Measurements from ENCODE around the gene H3-3A.

H3-3A gene

DNA sequence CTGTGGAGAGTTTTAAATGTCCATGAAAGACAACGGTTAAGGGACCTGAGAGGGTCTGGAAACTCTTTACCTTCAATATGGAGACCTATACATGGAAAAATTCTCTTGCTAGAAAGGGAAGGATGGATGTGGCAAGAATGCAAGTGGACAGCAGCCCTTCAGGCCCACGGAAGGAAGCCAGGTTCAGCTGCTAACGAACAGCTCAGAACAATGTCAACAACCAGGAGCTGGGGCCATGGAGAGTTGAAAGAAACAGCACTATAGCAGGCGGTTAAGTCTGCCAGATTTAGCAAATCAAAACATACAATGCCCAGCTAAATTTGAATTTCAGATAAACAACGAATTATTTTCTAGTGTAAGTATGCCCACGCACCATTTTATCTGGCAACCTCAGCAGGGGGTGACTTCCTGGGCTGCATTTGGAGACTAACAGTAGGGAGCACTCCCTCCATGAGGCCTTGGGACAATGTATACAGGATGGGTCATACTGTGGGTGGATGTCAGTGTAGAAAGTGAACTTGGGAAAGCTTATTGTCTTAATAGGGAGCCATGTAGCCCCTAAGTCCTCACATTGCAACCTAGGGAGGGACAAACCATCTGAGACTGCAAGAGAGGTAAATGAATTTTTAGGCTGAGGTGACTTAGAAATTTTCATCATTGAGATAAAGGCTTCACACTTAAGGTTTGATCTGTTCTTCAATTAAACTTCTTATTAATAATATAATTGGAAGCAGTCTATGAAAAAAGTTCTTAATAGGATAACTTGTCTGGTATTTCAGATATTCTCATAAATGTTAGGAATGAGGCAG lies 7.8 kb upstream of the H3-3A start:
- DNase-seq (ENCODE audit: low read depth), result no peak

DNA sequence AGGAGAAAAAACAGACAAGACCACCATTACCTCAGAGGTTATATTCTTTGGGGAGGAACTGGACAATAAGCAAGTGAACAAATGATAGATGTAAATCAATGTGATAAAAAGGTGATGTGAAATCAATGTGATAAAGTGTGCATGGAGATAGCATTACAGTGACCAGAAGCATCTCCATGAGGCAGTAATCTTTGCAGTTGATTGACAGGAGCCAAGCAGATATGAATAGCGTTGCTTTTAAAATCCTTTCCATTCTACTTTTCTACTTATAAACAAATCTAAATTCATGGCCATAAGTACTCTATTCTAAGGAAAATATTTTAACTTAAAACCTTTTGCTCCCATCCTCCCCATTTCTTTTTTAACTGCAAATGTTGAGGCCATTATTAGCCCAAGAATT lies 2.8 kb upstream of the H3-3A start:
- DNase-seq (ENCODE audit: low read depth), result no peak

DNA sequence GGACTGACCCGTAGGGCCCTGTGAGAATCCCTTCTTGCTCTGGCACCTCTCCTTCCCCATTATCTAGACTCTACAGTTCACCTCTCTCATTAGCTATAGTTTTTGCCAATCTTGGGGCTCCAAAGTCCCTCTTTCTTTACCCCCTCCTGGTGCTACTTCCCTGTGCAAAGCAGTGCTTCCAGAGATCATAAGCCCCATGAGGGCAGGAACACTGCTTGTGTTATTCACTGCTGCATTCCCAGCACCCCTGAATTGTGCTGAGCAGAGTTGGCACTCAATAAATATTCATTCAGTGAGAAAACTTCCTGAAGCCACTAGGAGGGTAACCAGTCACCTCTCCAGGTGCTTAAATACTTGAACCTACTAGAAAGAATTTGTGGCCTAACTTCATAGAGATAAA lies 2.1 kb upstream of the H3-3A start:
- no peak for DNase-seq (ENCODE audit: low read depth)

DNA sequence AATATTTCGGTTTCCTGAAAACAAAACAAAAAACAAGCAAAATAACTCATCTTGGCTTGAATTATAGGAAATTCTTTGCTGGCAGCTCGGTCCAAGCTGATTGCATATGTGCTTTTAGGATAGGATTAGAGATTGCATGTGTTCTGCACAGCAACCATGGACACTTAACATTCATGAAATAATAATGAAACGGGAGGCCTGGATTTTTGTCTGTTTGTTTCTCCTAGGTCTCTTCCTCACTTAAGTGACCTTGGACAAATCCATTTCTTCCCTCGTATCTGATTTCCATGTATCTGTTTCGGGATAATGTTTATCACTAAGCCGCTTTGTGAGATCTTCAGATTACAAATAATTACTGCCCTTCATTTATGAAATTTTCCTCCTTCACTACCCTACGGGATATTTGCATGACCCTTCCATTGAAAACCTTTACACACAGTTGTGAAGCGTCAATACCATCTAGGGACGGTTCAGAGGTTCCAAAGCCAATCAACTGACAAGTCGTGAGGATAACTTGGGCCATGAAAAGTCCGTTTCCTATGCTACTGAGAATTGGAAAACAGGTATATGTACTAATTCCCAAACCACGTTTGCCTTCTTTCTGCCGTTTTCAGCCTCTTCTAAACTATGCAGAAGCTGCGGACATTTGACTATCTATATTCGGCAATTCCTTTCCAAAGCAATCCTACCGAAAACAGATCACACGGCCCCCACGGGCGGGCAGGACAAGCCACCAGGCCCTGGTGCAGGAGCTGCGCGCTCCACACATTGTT lies 1.3 kb upstream of the H3-3A start:
- DNase-seq (ENCODE audit: low read depth), result no peak

DNA sequence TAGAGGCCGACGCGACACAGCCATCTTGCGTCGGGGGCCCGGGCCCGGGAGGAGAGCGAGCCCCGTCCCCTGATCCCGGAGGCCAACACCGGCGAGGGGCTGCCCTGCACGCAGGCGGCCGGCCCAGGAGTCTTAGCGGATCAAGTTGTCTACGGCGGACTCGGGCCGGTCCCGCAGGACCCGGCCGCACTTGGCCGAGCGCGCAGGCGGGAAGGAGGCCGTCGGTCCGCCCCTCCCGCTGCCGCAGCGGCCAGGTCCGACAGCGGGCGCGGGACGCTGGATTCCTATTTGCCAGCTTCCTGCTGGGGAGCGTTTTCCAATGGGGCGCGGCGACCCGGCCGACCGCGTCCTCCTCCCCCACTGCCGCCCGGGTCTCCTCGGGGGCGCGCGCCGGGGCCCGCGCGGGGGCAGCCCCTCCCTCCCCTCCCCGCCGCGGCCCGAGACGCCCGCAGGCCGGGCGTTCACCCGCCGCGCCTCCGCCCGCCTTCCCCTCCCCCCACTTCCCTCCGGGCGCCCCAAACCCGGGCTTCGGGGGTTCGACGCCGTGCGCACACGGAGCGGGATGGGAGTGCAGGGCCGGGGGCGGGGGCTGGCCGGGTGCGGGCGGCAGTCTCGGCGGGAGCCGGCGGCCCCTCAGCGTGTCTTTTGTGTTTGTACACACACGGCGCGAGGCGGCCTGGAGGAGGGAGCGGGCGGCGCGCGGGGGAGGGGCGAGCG lies 517 bp upstream of the H3-3A start:
- DNase-seq (ENCODE audit: low read depth), result peak; percentile 42

DNA sequence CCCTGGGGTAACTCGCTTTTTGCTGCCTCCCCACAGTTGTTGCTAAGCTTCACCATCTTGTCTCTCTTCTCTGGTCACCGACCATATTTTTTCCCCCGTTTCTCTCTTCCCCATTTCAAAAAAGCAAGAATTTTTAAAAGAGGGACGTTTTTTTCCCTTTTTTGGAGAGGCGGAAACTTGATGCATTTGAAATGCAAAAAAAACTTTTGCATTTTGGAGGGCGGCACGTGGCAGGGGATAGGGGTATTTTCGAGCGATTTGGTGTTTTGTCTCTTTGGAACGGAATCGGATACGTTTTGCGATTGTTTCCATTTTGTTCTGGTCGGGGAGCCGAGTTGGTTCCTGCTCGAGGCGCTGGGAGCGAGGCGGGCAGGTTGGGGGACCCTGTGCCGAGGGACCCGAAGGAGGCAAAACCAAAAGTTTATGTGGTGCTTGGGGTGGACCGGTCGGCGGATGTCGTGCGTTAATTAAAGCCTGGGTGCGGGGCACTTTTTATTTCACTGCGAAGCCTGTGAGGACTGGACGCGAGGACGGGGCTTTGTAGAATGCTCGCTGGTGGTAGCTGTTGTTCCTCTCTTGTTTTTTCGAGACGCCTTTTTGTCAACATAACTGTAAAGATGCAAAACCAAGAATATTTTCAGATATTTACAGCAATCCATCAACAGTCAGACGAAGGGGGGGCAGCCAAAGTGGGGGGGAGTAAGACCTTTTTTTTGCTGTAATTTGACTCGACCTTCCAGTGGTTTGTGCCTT lies 884 bp downstream of the H3-3A start:
- DNase-seq (ENCODE audit: low read depth), result peak; percentile 31

DNA sequence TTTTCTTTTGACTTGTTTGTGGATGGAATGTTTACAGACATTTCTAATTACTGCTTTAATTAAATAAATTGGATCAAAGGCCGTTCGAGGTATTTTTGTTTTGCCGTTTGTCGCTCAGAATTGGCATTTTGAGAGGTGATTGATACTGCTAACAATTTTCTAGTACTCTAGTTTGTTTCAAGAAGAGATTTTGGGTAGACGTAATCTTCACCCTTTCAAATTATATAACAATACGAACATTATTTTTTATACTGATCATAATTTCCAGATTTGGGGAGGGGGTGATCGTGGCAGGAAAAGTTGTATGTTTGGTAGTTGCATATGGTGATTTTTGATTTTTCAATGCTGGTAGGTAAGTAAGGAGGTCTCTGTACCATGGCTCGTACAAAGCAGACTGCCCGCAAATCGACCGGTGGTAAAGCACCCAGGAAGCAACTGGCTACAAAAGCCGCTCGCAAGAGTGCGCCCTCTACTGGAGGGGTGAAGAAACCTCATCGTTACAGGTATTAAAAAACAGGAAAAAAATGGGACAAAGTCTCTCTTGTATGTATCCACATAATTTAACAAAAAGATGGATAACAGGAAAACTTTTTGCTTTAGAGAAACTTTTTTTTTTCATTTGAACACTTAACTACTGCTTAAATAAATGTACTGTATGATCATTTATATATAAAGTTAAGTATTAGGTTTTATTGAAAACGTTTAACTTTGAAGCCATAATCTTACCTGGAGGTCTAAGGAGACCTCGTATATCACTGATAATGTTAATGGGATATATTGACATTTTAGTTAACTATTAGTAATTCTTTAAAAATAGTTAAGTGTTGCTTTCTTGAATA lies 1.7 kb downstream of the H3-3A start:
- no peak for DNase-seq (ENCODE audit: low read depth)

DNA sequence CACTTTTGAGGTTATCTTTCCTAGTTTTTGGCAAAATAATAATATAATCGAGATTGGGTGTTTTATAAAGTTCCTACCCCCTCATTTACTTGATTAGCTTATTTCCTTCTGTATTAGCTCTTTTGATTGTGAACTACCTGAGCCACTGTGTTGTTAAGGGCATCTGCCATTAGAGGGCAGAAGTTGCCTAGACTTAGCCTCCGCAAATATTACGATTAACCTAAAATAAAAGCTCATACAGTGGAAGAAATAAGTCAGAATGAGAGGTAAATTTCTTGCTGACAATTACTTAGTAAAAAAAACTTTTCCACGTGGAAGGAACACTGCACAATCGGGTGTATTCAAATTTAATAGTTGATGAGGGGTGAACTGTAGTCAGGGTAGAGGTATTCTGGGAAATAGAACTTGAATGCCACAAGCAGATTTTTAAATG lies 2.3 kb downstream of the H3-3A start:
- peak; percentile 33 for DNase-seq (ENCODE audit: low read depth)

DNA sequence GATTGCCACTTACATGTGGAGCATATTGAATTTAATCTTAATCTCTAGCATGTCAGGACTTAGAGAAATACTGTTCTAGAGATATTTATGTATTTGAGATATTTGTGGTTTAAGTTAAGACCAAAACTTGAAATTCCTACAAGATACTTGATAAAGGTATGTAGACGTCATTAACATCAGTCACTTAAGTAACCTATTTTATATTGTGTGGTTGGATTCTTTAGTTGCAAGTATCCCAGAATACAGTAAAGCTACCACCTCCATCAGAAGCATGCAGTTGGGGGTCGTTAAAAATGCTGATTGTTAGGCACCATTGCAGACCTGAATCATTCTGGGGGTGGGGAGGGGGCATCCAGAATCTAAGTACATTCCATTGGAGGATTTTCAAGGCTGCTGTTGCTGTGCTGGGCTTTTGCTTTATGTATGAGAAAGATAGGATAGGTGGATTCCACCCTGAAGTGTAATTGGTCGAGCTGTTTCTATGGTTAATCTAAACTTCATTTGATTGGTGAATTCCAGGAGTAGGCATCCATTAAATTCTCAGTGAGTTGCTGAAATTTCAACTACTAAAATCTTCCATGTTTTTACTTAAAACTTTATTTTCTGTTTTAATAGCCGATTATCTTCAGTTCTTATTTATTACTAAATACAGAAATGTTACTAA lies 4.0 kb downstream of the H3-3A start:
- DNase-seq (ENCODE audit: low read depth), result no peak

DNA sequence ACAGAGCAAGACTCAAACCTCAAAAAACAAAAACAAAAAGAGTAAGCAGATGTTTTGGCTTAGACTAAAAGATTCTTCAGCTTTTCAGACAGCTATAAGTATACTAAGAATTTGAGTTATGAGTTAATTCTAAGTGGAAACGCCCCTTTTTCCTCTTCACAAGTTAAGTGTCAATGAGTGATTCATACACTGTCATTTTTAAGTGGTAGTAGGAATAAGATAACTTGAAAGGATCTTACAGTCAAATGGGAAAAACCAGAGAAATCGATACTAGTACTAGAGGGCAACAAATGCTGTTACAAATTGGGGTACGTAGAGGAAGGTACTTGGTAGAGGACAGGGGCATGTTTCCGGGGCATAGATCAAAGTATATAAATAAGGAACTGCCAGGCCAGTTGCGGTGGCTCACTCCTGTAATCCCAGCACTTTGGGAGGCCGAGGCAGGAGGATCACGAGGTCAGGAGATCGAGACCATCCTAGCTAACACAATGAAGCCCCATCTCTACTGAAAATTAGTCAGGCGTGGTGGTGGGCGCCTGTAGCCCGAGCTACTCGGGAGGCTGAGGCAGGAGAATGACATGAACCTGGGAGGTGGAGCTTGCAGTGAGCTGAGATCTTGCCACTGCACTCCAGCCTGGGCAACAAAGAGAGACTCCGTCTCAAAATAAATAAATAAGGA lies 7.4 kb downstream of the H3-3A start:
- DNase-seq (ENCODE audit: low read depth), result no peak

DNA sequence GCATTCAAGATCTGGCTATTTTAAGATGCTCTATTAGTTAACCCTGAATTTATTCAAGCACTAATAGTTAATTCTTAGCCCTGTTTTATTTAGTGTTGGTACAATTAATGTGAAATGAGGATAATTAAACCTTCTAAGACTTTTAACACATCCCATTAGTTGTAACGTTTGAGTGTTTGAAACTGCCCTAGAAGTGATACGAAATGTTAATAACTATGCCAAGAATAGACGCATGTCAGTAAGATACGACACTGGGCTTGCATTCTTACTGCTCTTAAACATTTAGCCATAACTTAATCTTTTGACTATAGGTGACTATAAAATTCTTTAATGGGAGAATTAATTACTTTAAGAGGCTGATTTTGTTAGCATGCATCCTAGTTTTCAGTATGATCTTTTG lies 9.8 kb downstream of the H3-3A start:
- DNase-seq (ENCODE audit: low read depth), result no peak

DNA sequence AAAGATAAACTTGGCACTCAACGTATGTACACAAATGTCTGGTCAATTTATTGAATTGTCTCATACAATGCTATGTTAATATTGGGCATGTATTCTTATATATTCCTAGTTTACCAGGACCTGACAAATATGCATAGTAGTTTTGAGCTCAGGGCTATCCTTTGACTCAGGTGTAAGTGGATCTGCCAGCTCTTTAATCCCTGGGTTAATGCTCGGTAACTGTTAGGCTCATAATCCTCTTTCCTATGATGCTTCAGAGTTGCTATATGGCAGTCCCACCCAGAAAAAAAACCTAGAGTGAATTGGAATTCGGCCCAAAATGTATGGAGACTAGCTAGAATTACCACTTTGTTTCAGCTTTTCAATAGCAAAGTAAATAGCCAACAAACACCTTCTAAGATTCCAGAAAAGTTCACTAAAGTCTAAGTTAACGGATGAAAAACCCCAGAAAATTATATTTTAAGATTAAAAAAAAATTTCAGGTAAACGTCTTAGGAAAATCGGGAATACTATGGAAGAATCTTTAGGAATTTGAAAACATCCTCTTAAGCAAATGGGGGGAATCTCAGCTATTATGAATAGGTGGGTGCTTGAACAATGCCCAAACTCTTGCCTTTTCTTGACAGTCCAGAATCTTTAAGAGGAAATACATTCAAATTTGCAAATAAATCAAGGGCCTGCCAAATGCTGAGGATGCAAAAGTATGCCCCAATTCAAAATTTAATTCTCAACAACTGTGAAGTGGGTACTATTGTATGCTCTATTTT lies 10.9 kb downstream of the H3-3A start:
- DNase-seq (ENCODE audit: low read depth), result no peak

DNA sequence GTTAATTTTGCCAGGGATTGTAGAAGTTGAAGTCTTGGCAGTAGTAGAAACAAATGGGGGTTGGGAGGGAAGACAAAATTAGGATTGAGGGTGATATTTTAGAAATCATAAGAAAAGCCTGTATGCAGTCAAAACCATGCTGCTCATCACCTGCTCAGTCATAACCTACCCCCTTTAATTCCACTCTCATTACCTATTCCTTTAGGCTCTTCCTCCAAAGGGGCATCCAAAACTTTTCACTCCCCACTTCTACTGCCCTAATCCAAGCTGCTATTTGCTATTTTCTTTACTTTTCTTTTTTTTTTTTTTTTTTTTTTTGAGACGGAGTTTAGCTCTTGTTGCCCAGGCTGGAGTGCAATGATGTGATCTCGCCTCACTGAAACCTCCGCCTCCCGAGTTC lies 11.5 kb downstream of the H3-3A start:
- no peak for DNase-seq (ENCODE audit: low read depth)

DNA sequence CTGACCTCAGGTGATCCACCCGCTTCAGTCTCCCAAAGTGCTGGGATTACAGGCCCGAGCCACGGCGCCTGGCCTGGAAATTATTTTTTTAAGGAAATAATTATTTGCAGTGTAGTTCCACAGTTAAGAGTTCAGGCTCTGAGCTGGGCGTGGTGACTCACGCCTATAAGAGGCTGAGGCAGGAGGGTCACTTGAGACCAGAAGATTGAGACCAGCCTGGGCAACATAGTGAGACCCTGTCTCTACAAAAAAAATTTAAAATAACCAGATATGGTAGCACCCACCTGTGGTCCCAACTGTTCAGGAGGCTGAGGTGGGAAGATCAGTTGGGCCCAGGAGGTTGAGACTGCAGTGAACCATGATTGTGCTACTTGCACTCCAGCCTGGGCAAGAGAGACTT lies 13.9 kb downstream of the H3-3A start:
- no peak for DNase-seq (ENCODE audit: low read depth)

DNA sequence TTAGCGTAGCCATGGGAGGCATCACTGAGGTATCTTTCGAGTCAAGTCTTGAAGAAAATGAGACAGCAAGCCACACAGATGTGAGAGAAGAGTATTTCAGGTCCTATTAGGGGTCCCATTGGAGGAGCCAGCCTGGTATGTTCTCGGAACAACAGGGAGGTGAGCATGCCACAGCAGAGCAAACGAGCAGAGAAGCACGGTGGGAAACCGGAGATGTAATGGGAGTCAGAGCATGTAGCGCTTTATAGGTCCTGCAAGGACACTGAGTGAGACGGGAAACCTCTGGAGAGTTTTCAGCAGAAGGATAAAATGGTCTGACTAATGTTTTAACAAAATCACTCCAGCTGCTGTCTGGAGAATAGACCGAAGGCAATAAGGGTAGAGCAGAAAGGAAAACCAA lies 15.9 kb downstream of the H3-3A start:
- no peak for DNase-seq (ENCODE audit: low read depth)

DNA sequence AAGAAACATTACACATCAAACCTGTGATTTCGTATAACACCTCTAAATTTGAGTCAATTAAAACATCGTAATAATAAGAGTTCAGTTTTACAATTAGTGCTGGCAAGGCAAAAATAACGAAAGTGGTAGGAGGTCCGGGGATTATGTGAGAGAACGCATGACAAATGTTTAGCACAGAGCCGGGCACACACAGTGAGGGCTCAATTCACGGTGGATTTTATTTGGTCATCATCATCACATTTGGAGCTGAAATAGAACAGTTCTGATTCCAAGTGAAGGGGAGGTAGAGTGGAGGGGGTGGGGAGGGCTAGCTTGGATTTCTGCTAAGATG lies 20.0 kb downstream of the H3-3A start:
- no peak for DNase-seq (ENCODE audit: low read depth)

DNA sequence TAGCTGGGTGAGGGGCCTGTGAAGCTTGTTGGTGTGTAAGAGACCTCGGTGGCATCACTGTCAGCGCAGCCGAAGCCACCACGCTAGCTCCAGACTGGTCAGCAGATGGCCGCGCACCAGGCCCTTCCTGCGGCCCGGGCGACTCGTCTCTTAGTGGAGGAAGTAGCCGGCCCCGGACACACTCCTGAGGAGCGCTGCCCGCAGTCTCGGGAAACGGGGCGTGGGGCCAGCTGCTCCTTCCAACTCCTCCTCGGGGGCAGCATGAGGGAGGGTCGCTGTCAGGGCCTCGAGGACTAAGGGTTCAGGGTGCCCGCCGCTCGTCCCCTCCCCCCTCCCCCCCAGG lies 20.4 kb downstream of the H3-3A start:
- DNase-seq (ENCODE audit: low read depth), result peak; percentile 21

DNA sequence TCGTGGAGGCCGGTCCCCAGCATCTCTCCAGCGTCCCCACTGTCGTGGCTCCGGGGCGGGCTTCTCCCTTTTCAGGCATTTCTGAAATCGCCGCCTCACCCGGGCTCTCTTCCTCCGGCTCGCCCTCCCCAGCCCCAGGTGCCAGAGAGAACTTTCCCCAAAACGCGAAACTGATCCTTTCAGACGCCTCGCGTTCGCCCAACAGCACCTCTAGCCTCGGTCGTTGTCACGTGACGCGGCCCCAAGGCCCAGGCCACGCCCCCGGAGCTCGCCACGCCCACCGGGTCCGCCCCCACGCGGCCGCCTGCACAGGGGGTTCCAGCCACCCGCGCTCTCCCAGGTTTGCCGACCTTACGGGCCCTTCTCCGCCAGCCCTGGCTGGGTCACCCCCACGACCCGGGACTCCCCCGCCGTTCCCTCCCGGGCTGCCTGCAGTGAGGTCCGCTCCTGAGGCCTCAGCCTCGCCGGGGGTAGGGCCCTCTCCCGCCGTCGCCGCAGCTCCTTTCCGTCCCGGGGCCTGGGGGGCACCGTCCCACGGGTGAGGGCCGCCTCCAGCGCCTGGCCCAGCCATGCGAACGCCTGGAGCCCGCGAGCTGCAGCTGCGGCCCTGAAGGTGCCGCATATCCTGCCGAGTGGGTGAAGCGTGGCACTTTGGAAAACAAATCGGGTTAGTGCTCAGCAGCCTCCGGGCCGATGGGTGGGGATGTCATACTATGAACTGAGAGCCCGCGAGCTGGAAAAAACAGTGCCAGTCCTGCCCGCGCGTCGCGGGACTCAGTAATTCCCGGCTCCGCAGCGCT lies 21.0 kb downstream of the H3-3A start:
- DNase-seq (ENCODE audit: low read depth), result peak; percentile 47

Measured in GM04504 (cell line).